HG03135 (cell line): ENCODE data around the gene CDH4.

Experiments used
- ATAC-seq: cut with Tn5 transposase; IDR thresholded peaks from one replicate; pipeline ENCODE4 v1.9.1; 2021; ENCODE audit warnings: mild to moderate bottlenecking, moderate library complexity; ENCODE audit not compliant: unreplicated experiment

CDH4 gene

GRCh38 chr20:61878478-61879302 is 626.6 kb downstream of the CDH4 start:
- no peak for ATAC-seq

DNA sequence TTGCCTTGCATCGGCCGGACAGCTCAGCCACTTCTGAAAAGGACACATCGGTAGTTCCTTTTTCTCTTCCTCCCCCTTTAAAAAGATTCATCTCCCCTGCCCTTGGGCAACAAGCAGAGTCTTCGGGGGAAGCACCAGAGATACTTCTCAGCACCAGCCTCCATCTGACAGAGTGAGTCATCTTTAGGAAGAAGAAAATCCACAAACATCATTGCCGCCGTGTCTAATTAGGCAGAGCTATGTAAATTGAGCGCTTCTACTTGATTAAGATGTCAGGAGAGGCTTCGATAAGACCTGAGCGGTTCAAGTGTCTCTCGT is 627.2 kb downstream of the CDH4 start:
- ATAC-seq = no peak

DNA sequence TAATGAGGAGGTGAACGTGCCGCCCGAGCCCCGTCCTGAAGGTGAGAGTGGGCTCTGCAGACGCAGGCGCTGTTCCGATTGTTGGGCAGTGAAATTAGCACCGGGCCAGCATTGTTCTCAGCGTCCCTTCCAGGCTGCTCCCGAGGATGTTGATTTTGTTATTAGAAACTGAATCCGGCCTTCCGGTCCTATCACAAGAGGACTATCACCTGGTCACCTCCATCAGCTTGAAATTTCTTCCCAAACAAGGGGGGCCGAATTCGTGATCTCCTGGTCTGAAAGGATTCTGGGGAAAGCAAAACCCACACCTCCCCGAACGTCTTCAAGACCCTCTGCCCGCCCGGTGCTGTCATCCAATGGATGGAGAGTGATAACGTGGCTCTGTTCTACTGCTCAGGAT is 627.6 kb downstream of the CDH4 start:
- no peak for ATAC-seq

DNA sequence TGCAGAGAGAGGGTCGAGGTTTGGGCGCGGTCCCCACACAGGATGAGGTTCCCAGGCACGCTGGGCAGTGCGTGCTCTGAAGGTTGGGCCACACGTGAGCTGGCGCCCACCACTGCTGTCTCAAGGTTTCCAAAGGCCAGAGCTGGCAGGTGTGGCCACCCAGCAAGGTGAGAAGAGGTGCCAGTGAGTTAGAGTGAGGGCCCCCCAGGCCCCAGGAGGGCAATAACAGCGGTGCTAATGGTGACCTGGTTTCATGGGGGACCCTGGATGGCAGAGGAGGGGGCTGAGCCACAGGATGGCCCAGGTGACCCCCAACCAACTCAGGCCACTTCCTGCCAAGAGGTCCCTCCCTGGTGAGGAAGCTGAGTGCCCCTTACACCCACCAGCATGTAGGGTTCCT is 628.6 kb downstream of the CDH4 start:
- no peak for ATAC-seq

GRCh38 chr20:61881416-61881815 is 629.4 kb downstream of the CDH4 start:
- no peak for ATAC-seq

- ATAC-seq = no peak
Measured at GRCh38 chr20:61881861-61882260, 629.8 kb downstream of the CDH4 start.

- no peak for ATAC-seq
Measured at GRCh38 chr20:61882716-61883615, 630.9 kb downstream of the CDH4 start.

DNA sequence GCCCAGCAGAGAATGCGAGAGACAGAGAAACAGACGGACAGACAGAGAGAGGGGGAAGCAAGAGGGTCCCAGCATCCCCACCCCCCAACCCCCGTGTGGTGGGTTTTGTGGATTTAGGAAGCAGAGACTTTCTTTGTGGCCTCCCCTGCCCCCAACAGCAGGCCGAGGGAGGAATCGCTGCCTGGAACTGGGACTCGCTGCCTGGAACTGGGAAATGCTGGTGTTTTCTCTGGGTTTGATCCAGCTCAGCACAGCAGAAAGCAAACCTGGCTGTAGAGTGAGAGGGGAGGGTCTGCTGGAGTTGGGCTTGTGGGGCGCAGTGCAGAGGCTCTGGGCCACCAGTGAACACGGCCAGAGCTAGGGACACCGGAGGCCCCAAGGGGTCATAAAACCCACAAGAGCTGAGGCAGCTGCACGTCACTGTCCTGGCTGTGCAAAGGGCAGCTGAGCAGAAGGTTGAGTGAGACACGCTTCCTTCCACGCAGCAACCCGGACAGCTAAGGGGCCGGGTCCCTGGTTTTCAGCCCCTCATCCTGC is 631.9 kb downstream of the CDH4 start:
- ATAC-seq = no peak

GRCh38 chr20:61884571-61885389 is 632.7 kb downstream of the CDH4 start:
- no peak for ATAC-seq

DNA sequence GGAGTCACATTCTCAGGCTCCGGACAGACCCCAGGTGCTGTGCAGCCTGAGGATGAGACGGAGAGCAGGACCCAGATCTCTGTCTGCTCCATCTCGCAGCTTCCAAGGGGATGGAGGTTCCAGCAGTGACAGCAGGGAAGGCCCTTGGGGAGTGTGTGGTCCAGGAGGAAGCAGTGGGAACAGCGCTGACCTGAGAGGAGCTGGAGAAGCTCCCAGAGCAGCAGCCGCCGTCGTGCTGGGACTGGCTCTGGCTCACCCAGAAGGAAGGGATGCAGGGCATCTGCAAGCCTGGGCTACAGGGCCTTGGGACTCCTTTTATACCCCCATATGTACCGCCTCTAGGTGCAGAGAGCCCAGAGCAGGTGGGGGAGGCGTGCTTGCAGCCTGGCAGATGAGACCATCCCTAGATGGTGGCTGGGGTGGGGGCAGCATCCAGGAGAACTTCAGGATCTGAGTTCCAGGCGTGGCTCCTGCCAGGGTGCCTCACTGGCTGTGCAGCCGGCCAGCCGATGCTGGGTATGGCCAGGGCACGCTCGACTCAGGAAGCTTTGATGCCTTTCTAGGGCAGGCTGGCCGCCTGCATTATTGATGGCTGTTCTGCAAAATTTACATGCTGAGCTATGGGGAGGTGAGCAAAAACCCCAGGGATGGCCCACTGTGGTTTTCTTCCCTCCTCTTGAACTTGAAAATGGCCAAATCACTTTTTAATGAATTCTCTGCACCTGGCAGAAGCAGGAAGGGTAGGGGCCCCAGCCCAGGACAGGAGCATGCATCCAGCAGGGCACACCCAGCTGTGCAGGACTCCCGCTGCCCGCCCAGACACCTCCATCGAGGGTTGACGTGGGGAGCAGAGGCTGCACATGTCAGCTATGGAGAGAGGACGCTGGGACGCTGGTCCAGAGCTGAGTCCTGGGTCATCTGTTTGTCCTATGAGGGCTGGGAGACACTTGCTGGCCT is 634.0 kb downstream of the CDH4 start:
- no peak for ATAC-seq

DNA sequence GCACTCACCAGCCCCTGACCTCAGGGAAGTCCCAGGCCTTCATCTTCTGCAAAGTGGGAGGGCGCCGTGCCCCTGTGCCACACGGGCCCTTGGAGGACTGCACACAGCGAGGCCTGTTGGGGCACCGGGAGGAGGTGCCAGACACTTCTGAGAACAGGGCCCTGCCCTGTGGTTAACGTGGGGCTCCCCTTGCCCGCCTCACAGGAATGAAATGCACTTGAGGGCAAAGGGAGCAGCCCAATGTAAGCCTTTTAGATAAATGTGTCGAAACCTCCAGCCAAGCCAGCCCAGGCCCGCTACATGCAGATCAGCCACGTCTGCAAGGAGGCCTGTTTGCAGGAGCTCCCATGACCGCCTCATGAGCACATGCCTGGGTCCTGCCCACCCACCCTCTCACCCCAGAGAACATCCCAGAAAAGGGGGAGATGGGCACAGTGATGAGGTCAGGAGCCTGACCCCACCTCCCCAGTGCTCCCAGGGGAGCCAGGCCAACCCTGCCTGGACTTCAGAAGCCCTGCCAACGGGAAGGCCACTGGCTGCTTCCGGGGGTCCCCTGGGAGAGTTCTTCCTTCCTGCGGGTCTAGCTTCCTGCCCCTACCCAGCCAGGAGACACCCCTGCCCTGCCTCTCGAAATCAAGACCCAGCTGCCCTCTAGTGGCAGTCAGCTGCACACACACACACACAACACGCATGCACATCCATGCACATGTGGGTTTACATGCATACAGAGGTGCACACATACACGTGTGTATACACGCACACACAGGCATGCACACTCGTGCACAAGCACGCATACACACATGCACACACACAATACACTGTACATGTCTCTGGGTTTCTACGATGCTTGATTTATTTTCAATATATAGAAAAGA is 634.9 kb downstream of the CDH4 start:
- no peak for ATAC-seq

GRCh38 chr20:61887596-61888093 is 635.6 kb downstream of the CDH4 start:
- ATAC-seq = no peak

DNA sequence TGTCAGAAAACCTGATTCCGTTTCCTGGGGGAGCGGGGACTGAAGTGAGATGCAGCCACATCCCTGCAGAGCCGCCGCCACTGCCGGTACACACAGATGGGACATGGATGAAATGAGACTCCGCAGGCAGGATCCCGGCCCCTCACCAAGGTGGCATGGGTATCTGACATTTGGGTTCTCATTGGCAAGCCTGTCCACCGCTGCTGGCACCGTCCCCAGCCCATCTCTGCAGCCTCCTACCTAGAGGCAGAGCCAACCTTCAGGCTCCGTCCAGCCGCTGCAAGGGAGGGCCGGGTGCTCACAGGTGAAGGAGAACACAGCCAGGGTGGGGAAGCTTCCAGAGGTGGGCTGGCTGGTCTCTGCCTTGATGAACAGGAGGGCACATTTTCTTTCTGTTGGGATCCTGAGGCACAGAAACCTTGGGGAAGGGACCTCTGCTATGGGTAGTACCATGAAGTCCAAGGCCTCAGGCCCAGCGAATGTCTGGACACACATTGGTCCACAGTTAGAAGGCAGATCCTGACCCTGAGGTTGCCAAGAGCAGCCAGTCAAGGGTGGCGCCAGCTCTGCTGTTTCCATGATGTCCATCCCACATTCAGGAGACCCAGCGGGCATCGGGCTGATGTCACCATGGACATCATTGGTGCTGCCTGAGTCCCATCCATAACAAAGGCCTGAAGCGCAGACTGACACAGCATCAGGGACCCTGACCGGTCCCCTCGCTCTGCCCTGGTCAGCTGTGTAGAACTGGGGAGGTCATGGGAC is 636.2 kb downstream of the CDH4 start:
- no peak for ATAC-seq

GRCh38 chr20:61889659-61890058 is 637.6 kb downstream of the CDH4 start:
- ATAC-seq = no peak

DNA sequence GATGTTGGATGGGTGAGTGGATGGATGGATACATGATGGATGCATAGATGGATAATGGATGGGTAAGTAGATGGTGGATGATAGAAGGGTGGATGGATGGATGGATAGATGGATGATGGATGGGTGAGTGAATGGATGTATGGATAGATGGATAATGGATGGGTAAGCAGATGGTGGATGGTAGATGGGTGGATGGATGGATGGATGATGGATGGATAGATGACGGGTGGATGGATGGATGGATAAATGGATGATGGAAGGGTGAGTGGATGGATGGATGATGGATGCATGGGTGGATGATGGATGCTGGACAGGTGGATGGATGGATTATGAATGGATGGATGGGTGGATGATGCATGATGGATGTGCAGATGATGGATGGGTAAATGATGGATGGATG is 638.1 kb downstream of the CDH4 start:
- ATAC-seq = no peak

- no peak for ATAC-seq
Measured at GRCh38 chr20:61891476-61891875, 639.4 kb downstream of the CDH4 start.

DNA sequence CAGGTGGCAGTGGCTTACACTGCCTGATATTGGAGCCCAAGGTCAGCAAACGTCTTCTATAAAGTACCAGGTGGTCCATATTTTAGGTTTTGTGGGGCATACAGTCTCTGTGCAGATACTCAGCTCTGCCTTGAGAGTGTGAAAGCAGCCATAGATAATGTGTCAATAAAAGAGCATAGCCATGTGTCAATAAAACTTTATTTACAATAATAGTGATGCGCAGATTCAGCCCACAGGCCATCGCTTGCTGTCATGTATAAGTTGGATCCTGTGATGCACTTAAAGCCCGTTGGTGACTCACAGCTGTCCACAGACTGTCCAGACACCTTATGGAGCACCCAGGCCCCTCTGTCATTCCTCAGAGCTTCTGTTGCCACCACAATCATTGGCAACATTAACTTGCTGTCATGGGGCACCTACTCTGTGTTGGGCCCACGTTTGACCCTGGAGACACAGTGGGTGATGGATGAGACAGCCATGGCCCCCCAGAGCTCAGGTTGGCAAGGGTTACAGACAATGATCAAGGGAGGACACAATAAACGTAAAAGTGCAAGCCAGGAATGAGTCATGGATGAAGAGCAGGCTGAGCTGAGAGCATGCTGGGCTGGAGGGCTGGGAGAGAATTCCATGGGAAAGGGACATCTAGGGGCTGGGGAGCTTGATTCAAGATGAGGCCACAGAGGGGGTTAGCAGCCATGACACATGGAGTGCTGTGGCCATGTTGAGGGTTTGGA is 640.0 kb downstream of the CDH4 start:
- ATAC-seq = no peak
